HCT116 (cell line): Measurements from ENCODE around the gene CDK5RAP2.

ENCODE experiments used
- CEBPB ChIP-seq: IDR thresholded peaks from 2 replicates; pipeline ENCODE4 v1.6.1; 2012; ENCODE audit warnings: low read depth
- EGR1 ChIP-seq: IDR thresholded peaks from 2 replicates; pipeline ENCODE4 v1.6.1; 2012; ENCODE audit warnings: low read depth
- ELF1 ChIP-seq: IDR thresholded peaks from 2 replicates; pipeline ENCODE4 v1.6.1; 2012; ENCODE audit warnings: low read depth, borderline replicate concordance
- EZH2 ChIP-seq: fragments of 200-600 bp; sonication (generic); IDR thresholded peaks from 2 replicates; pipeline ENCODE4 v1.6.1; 2017; ENCODE audit warnings: antibody characterized with exemption, mixed run types
- EZH2phosphoT487 ChIP-seq: fragments of 200-600 bp; IDR thresholded peaks from 2 replicates; pipeline ENCODE4 v1.6.1; 2018; ENCODE audit warnings: antibody characterized with exemption, borderline replicate concordance
- JUND ChIP-seq: IDR thresholded peaks from 2 replicates; pipeline ENCODE4 v1.6.1; 2012
- POLR2A ChIP-seq: IDR thresholded peaks from 2 replicates; pipeline ENCODE4 v1.7.0; 2011; ENCODE audit warnings: borderline replicate concordance; ENCODE audit not compliant: insufficient read depth, insufficient read length; ENCODE audit errors: extremely low read depth
- RAD21 ChIP-seq: IDR thresholded peaks from 2 replicates; pipeline ENCODE4 v1.6.1; 2012; ENCODE audit warnings: low read depth, mild to moderate bottlenecking
- REST ChIP-seq: IDR thresholded peaks from 2 replicates; pipeline ENCODE4 v1.6.1; 2012; ENCODE audit warnings: low read depth
- SRF ChIP-seq: IDR thresholded peaks from 2 replicates; pipeline ENCODE4 v1.6.1; 2012; ENCODE audit warnings: low read depth
- TCF7L2 ChIP-seq: IDR thresholded peaks from 2 replicates; pipeline ENCODE4 v1.7.0; 2011; ENCODE audit warnings: borderline replicate concordance, inconsistent platforms; ENCODE audit not compliant: insufficient read depth, insufficient read length; ENCODE audit errors: extremely low read depth
- TF ChIP-seq, protein P1 (sequence below), 3 experiments: fragments of 200-600 bp in 1 of 3; sonication (generic) in 1 of 3; IDR thresholded peaks in 2 of 3; conservative IDR thresholded peaks in 1 of 3; 2 replicates each; pipeline ENCODE4 v1.5.1; 2012 to 2017; ENCODE audit warnings: low read depth in 2 of 3, low read length in 2 of 3, antibody characterized with exemption in 1 of 3, borderline replicate concordance in 1 of 3, control low read depth in 1 of 3, mild to moderate bottlenecking in 1 of 3, mixed read lengths in 1 of 3, mixed run types in 1 of 3, moderate library complexity in 1 of 3; ENCODE audit not compliant: insufficient read depth in 1 of 3
- TF ChIP-seq, protein P2 (sequence below): IDR thresholded peaks from 2 replicates; pipeline ENCODE4 v1.6.1; 2011; ENCODE audit warnings: mild to moderate bottlenecking, low read length, moderate library complexity; ENCODE audit not compliant: insufficient replicate concordance; ENCODE audit errors: extremely low read depth

DNA sequence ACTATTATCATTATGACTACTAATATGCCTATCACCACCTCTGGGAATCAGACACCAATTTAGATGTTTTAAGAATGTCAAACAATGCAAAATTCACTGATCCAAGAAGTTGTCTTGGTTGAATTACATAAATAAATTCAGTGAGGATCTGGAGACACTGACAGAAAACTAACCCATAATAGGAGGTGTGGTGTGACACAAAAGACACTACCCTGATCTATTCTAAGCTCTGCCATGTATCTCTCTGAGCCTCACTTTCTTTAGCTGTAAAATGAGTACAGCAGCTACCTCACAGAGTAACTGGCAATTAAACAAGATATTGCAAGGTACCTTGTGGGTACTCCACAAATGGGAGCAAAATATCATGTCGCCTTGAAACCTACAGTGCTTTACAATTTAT, 7.5 kb downstream of the CDK5RAP2 start:
- TF ChIP-seq, protein P1, sequence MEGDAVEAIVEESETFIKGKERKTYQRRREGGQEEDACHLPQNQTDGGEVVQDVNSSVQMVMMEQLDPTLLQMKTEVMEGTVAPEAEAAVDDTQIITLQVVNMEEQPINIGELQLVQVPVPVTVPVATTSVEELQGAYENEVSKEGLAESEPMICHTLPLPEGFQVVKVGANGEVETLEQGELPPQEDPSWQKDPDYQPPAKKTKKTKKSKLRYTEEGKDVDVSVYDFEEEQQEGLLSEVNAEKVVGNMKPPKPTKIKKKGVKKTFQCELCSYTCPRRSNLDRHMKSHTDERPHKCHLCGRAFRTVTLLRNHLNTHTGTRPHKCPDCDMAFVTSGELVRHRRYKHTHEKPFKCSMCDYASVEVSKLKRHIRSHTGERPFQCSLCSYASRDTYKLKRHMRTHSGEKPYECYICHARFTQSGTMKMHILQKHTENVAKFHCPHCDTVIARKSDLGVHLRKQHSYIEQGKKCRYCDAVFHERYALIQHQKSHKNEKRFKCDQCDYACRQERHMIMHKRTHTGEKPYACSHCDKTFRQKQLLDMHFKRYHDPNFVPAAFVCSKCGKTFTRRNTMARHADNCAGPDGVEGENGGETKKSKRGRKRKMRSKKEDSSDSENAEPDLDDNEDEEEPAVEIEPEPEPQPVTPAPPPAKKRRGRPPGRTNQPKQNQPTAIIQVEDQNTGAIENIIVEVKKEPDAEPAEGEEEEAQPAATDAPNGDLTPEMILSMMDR (IDR thresholded peaks at IDR 0.05 in 2 of 3, conservative IDR thresholded peaks at IDR 0.05 in 1 of 3; ENCODE audit: borderline replicate concordance in 1 of 3, insufficient read depth in 1 of 3, low read depth in 2 of 3, low read length in 2 of 3): no peak
- TF ChIP-seq JUND (no peak), ELF1 (no peak), EZH2phosphoT487 (no peak), SRF (no peak), EZH2 (no peak), CEBPB (no peak), TCF7L2 (no peak), REST (no peak), POLR2A (no peak), RAD21 (no peak), EGR1 (no peak)
- TF ChIP-seq, protein P2, sequence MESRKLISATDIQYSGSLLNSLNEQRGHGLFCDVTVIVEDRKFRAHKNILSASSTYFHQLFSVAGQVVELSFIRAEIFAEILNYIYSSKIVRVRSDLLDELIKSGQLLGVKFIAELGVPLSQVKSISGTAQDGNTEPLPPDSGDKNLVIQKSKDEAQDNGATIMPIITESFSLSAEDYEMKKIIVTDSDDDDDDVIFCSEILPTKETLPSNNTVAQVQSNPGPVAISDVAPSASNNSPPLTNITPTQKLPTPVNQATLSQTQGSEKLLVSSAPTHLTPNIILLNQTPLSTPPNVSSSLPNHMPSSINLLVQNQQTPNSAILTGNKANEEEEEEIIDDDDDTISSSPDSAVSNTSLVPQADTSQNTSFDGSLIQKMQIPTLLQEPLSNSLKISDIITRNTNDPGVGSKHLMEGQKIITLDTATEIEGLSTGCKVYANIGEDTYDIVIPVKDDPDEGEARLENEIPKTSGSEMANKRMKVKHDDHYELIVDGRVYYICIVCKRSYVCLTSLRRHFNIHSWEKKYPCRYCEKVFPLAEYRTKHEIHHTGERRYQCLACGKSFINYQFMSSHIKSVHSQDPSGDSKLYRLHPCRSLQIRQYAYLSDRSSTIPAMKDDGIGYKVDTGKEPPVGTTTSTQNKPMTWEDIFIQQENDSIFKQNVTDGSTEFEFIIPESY: no peak
